ENCODE measurements around the gene TTLL7. TPM values are rescaled to one million over a fixed set of nuclear protein-coding genes. Genes with fewer than 3 reads are reported as not detected.

Gene TTLL7
- total RNA-seq, 1 experiment from 2014 or later, result 6.6 TPM

- H3K9me3 ChIP-seq (ENCODE audit: control insufficient read depth, low read depth, low read length), result no peaks in the 10 kb centered on the region
- no peaks in the 10 kb centered on the region for H4K20me1 ChIP-seq (ENCODE audit: control insufficient read depth, insufficient read depth, insufficient read length)
- no peaks in the 10 kb centered on the region for H3K79me1 ChIP-seq (ENCODE audit: insufficient read depth, low read depth, low read length, poor library complexity, severe bottlenecking)
- Mint-ChIP-seq H3K9me3 (peaks cover 0 to 2% of the 10 kb centered on the region in 2 experiments; a peak in 1 of 5 replicates), H3K36me3 (ENCODE audit: insufficient read depth in 1 of 3, low read depth in 3 of 3) (peaks cover 0 to 5% (median 0%) of the 10 kb centered on the region in 3 experiments; a peak in 4 of 7 replicates), H3K27me3 (ENCODE audit: low read depth) (no peaks in the 10 kb centered on the region), H3K27ac (no peak overlapping the region), H3K4me3 (no peak overlapping the region), H3K4me1 (peaks cover 5 to 6% of the 10 kb centered on the region in 2 experiments; a peak in 2 of 4 replicates)
- H3K27ac ChIP-seq (ENCODE audit: insufficient read length, low read depth, low read length), result no peak overlapping the region
- no CpG with 5 or more reads among the region's 1 CpG for WGBS (ENCODE audit: extremely low coverage, insufficient read length, low lambda C conversion rate)
- no peaks in the 10 kb centered on the region for H3K79me2 ChIP-seq (ENCODE audit: insufficient read depth, low read length)
- no peak overlapping the region for H4K8ac ChIP-seq (replicated peaks; ENCODE audit: insufficient read length, low read depth, low read length)
- H3K27me3 ChIP-seq (ENCODE audit: insufficient read depth, low read length), result no peaks in the 10 kb centered on the region
- H3K14ac ChIP-seq (ENCODE audit: insufficient read depth, low read length), result no peak overlapping the region
- no peak for TF ChIP-seq CTCF (conservative IDR thresholded peaks at IDR 0.05)
- no peak overlapping the region for H2BK120ac ChIP-seq (ENCODE audit: low read depth, low read length, poor library complexity, severe bottlenecking)
- no peak overlapping the region for H2BK15ac ChIP-seq (ENCODE audit: low read depth, low read length)
- H2AFZ ChIP-seq (ENCODE audit: low read length), result no peak overlapping the region
- H2BK12ac ChIP-seq (ENCODE audit: insufficient read length, low read depth, low read length), result no peak overlapping the region
- no peak overlapping the region for H3K23ac ChIP-seq (ENCODE audit: insufficient read length, low read depth, low read length)
- no peak overlapping the region for H3K9ac ChIP-seq (ENCODE audit: extremely low read depth, insufficient read length, low read length)
- no peak overlapping the region for H2BK5ac ChIP-seq (ENCODE audit: insufficient read length, low read length)
- H3K23me2 ChIP-seq (ENCODE audit: insufficient read length, low read depth, low read length, poor library complexity, severe bottlenecking), result no peaks in the 10 kb centered on the region
- no peak overlapping the region for H2BK20ac ChIP-seq (ENCODE audit: low read depth, low read length, poor library complexity, severe bottlenecking)
- no peak overlapping the region for H4K5ac ChIP-seq (ENCODE audit: insufficient read length, low read depth, low read length)
- H3K4ac ChIP-seq (ENCODE audit: low read depth, low read length), result no peak overlapping the region
- H3K4me1 ChIP-seq (ENCODE audit: insufficient read depth, low read length), result no peaks in the 10 kb centered on the region
- no peak overlapping the region for H3K4me2 ChIP-seq (ENCODE audit: insufficient read depth, insufficient read length, low read length)
- H3T11ph ChIP-seq (ENCODE audit: low read length), result no peak overlapping the region
- no peak overlapping the region for H2AK5ac ChIP-seq (ENCODE audit: insufficient read length, low read length)
- H3K18ac ChIP-seq (ENCODE audit: insufficient read length, low read depth, low read length), result no peak overlapping the region
- no peak overlapping the region for H4K91ac ChIP-seq (ENCODE audit: insufficient read length, low read depth, low read length)
- DNase-seq, result no peak
- no peak overlapping the region for H3K56ac ChIP-seq (ENCODE audit: insufficient read length, low read depth, low read length)
Observed at GRCh38 chr1:83919872-83920271, 79.1 kb downstream of the TTLL7 start.
